MM.1S (cell line): ENCODE results near the gene ANKS4B.

Source experiments
- DNase-seq: peaks from one replicate; pipeline ENCODE4 v3.0.0-alpha.2; 2015
- H2AFZ ChIP-seq: fragments of 300-600 bp; sonication (generic); 2 replicates; pipeline ENCODE4 v1.6.0; 2016; ENCODE audit warnings: antibody characterized with exemption, low read length
- H3F3A ChIP-seq: fragments of 300-600 bp; sonication (generic); 2 replicates; pipeline ENCODE4 v1.6.1; 2016; ENCODE audit warnings: mild to moderate bottlenecking, antibody characterized with exemption, low read length, moderate library complexity, mixed read lengths; ENCODE audit not compliant: insufficient read depth
- H3K27ac ChIP-seq: fragments of 300-600 bp; sonication (generic); 2 replicates; pipeline ENCODE4 v1.5.1; 2016; ENCODE audit warnings: mild to moderate bottlenecking, low read length
- H3K27me3 ChIP-seq: fragments of 300-600 bp; sonication (generic); replicated peaks from 2 replicates; pipeline ENCODE4 v1.6.0; 2016; ENCODE audit warnings: low read length; ENCODE audit not compliant: insufficient read depth
- H3K36me3 ChIP-seq: fragments of 300-600 bp; sonication (generic); replicated peaks from 2 replicates; pipeline ENCODE4 v1.6.1; 2016; ENCODE audit warnings: mild to moderate bottlenecking, low read length, mixed read lengths; ENCODE audit not compliant: insufficient read depth
- H3K4me1 ChIP-seq: fragments of 300-600 bp; sonication (generic); 2 replicates; pipeline ENCODE4 v1.6.1; 2016; ENCODE audit warnings: low read length, mixed read lengths
- H3K4me2 ChIP-seq: fragments of 300-600 bp; sonication (generic); 2 replicates; pipeline ENCODE4 v1.6.0; 2016; ENCODE audit warnings: low read depth, low read length
- H3K4me3 ChIP-seq: fragments of 300-600 bp; sonication (generic); 2 replicates; pipeline ENCODE4 v1.5.1; 2016; ENCODE audit warnings: low read length, mixed read lengths
- H3K79me2 ChIP-seq: fragments of 300-600 bp; sonication (generic); 2 replicates; pipeline ENCODE4 v1.6.1; 2016; ENCODE audit warnings: mixed run types, low read length, mixed read lengths
- H3K9ac ChIP-seq: fragments of 300-600 bp; sonication (generic); 2 replicates; pipeline ENCODE4 v1.6.1; 2016; ENCODE audit warnings: low read length, mixed read lengths
- H3K9me2 ChIP-seq: fragments of 300-600 bp; sonication (generic); replicated peaks from 2 replicates; pipeline ENCODE4 v1.6.1; 2016; ENCODE audit warnings: mild to moderate bottlenecking, low read length, mixed read lengths; ENCODE audit not compliant: insufficient read depth
- H3K9me3 ChIP-seq: fragments of 300-600 bp; sonication (generic); replicated peaks from 2 replicates; pipeline ENCODE4 v1.6.1; 2016; ENCODE audit warnings: mild to moderate bottlenecking, low read length, mixed read lengths; ENCODE audit not compliant: insufficient read depth
- H4K20me1 ChIP-seq: fragments of 300-600 bp; sonication (generic); 2 replicates; pipeline ENCODE4 v1.6.1; 2016; ENCODE audit warnings: mild to moderate bottlenecking, low read length, moderate library complexity, mixed read lengths; ENCODE audit not compliant: insufficient read depth
- CTCF ChIP-seq: fragments of 300-600 bp; sonication (generic); IDR thresholded peaks from 2 replicates; pipeline ENCODE4 v1.5.1; 2016; ENCODE audit warnings: antibody characterized with exemption, low read length, mixed read lengths
- EZH2 ChIP-seq: fragments of 300-600 bp; sonication (generic); optimal IDR thresholded peaks from 2 replicates; pipeline ENCODE3; 2017; ENCODE audit warnings: low read depth, mild to moderate bottlenecking, antibody characterized with exemption, low read length, mixed read lengths
- EZH2phosphoT487 ChIP-seq: fragments of 300-600 bp; sonication (generic); IDR thresholded peaks from 2 replicates; pipeline ENCODE4 v1.6.1; 2018; ENCODE audit warnings: antibody characterized with exemption, low read length

Gene ANKS4B

GRCh38 chr16:21302454-21302853 is 69.0 kb downstream of the ANKS4B start:
- peaks cover 8% of the 10 kb centered on the region; the same call in 1 of the 2 replicates for H3K4me1 ChIP-seq
- no peaks in the 10 kb centered on the region for H3K9me2 ChIP-seq
- peak overlapping the region; percentile 92; the same call in 1 of the 2 replicates for H2AFZ ChIP-seq
- peak overlapping the region; percentile 99 for H3K4me2 ChIP-seq
- no peaks in the 10 kb centered on the region for H3K9me3 ChIP-seq
- no peak for DNase-seq
- peaks cover 10% of the 10 kb centered on the region; the same call in 1 of the 2 replicates for H3F3A ChIP-seq
- 0 out of 2 replicates have a peak, but pooled peaks cover 3% of the 10 kb centered on the region for H4K20me1 ChIP-seq
- H3K9ac ChIP-seq: no peak overlapping the region
- H3K79me2 ChIP-seq: no peaks in the 10 kb centered on the region
- TF ChIP-seq EZH2 (no peak), EZH2phosphoT487 (no peak), CTCF (no peak)
- no peaks in the 10 kb centered on the region for H3K36me3 ChIP-seq
- H3K27me3 ChIP-seq: no peaks in the 10 kb centered on the region
- no peak overlapping the region; the same call in 1 of the 2 replicates for H3K4me3 ChIP-seq
- no peak overlapping the region for H3K27ac ChIP-seq

- TF ChIP-seq EZH2 (no peak), CTCF (no peak), EZH2phosphoT487 (no peak)
- Histone ChIP-seq H4K20me1 (0 out of 2 replicates have a peak, but pooled peaks cover 3% of the 10 kb centered on the region), H3K4me1 (peaks cover 8% of the 10 kb centered on the region; the same call in 1 of the 2 replicates), H3F3A (peaks cover 10% of the 10 kb centered on the region; the same call in 1 of the 2 replicates), H3K27ac (no peak overlapping the region), H3K9me2 (no peaks in the 10 kb centered on the region), H3K9ac (no peak overlapping the region), H2AFZ (no peak overlapping the region), H3K79me2 (no peaks in the 10 kb centered on the region), H3K27me3 (no peaks in the 10 kb centered on the region), H3K4me2 (no peak overlapping the region), H3K4me3 (no peak overlapping the region), H3K36me3 (no peaks in the 10 kb centered on the region), H3K9me3 (no peaks in the 10 kb centered on the region)
- DNase-seq: no peak
These were observed 69.5 kb downstream of the ANKS4B start for GRCh38 chr16:21302898-21303528.
